Osteocyte (in vitro differentiated cells): Measurements from ENCODE around the gene TRIM26. TPM values are rescaled to one million over a fixed set of nuclear protein-coding genes. Genes with fewer than 3 reads are reported as not detected.

Experiments used
- DNase-seq: peaks from one replicate; pipeline ENCODE4 v3.0.0; 2021; ENCODE audit warnings: mixed read lengths; ENCODE audit not compliant: unreplicated experiment; ENCODE audit errors: extremely low spot score
- H3K27ac Mint-ChIP-seq: one replicate; pipeline ENCODE4 v1.8.0; 2021; ENCODE audit warnings: mild to moderate bottlenecking, mixed read lengths; ENCODE audit not compliant: unreplicated experiment
- H3K27me3 Mint-ChIP-seq: one replicate; pipeline ENCODE4 v1.8.0; 2021; ENCODE audit warnings: mixed read lengths; ENCODE audit not compliant: unreplicated experiment
- H3K36me3 Mint-ChIP-seq: one replicate; pipeline ENCODE4 v1.8.0; 2021; ENCODE audit warnings: mixed read lengths; ENCODE audit not compliant: unreplicated experiment
- H3K4me1 Mint-ChIP-seq: one replicate; pipeline ENCODE4 v1.8.0; 2021; ENCODE audit warnings: mixed read lengths; ENCODE audit not compliant: unreplicated experiment
- H3K4me3 Mint-ChIP-seq: one replicate; pipeline ENCODE4 v1.8.0; 2021; ENCODE audit warnings: mild to moderate bottlenecking, moderate library complexity, mixed read lengths; ENCODE audit not compliant: unreplicated experiment
- H3K9me3 Mint-ChIP-seq: one replicate; pipeline ENCODE4 v1.8.0; 2021; ENCODE audit warnings: mixed read lengths; ENCODE audit not compliant: unreplicated experiment
- CTCF ChIP-seq: fragments of 200-600 bp; sonication (generic); IDR thresholded peaks from 2 replicates; pipeline ENCODE4 v1.5.0; 2021; ENCODE audit warnings: antibody characterized with exemption, mild to moderate bottlenecking, moderate library complexity
- total RNA-seq: library from RNA; stranded (reverse); gene quantifications from 2 replicates; pipeline ENCODE4 v1.2.1, GENCODE V29; 2021

TRIM26 gene
- total RNA-seq, 1 donor from 2014 or later: 41.8 TPM

- no peak for TF ChIP-seq CTCF
- H3K27me3 Mint-ChIP-seq: peaks cover 13% of the 10 kb centered on the region
- H3K4me3 Mint-ChIP-seq: no peak within 1 kb of the TSS
- peaks cover 10% of the 10 kb centered on the region for H3K4me1 Mint-ChIP-seq
- H3K9me3 Mint-ChIP-seq: no peaks in the 10 kb centered on the region
- H3K36me3 Mint-ChIP-seq: no peaks in the 10 kb centered on the region
- H3K27ac Mint-ChIP-seq: no peak within 1 kb of the TSS
- DNase-seq: no peak
These were observed 52.2 kb downstream of the TRIM26 start, which contains the start of gene TRIM10 for GRCh38 chr6:30160785-30161531. TRIM10 (minus strand) TSS chr6:30161211; CDS start chr6:30160858, 353 bp downstream.

DNA sequence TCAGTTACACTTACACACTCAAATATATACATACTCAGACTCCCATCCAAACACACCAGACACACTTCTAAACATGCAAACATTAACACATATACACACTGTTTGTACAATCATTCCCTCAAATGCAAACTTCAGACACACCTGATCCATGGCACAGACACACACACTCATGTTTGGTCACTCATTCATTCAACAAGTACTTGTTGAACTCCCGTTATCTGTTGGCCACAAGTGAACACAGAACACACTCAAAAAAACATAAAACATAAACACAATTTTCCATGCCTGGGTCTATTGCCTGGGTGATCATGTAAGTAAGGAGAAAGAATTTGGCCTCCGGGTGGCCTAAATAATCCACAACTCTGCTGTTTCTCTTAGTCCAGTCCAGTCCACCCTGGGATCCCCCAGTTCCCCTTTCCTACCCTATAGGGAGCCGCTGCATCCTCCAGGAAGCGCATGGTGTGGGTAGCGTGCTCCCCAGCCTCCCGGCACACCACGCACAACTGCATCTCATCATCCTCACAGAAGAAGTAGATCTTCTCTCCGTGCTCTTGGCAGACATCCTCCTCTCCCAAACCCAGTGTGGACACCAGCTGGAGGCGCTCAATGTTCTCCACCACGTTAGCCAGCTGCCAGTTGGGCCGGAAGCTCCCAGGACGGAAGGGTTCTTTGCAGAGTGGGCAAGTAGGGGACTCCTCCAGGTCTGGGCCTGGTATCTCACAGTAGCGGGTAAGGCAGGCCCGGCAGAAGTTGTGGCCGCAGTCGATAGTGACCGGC lies 53.0 kb downstream of the TRIM26 start:
- H3K27me3 Mint-ChIP-seq: peaks cover 7% of the 10 kb centered on the region
- H3K4me3 Mint-ChIP-seq: no peak overlapping the region
- H3K27ac Mint-ChIP-seq: no peak overlapping the region

DNA sequence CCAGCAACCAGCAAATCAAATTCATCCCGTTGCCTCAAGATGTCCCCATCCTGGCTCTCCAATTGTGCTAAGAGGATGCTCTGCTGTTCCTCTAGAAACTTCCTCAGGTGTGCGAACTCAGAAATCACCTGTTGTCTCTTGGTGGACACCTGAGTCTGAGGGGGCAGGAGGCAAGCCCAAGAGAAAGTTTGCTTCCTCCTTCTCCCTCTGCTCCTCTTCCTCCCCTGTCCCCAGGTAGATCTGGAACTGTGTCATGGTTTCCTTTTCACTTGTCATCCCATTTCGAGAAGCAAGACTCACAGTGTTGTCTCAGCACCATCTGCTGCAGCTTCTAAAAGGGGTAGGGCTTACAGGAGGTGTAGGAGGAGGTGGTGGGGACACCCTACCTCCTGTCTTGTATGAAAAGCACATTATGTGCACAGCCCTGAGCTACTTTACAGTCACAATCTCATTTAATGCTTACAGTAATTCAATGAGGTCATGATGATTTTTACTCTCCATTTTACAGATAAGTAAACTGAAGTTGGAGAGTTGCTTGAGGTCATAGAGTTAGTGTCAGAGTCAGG lies 54.6 kb downstream of the TRIM26 start:
- no peak for TF ChIP-seq CTCF
- H3K27me3 Mint-ChIP-seq: no peaks in the 10 kb centered on the region
- H3K36me3 Mint-ChIP-seq: no peaks in the 10 kb centered on the region
- no peak overlapping the region for H3K27ac Mint-ChIP-seq
- H3K9me3 Mint-ChIP-seq: no peaks in the 10 kb centered on the region
- H3K4me3 Mint-ChIP-seq: no peak overlapping the region
- peaks cover 30% of the 10 kb centered on the region for H3K4me1 Mint-ChIP-seq
- DNase-seq: no peak

More for the DNA sequence above, 53.0 kb downstream of the TRIM26 start:
- Mint-ChIP-seq H3K9me3 (no peaks in the 10 kb centered on the region), H3K4me1 (peaks cover 18% of the 10 kb centered on the region), H3K36me3 (no peaks in the 10 kb centered on the region)
- DNase-seq: no peak
- no peak for TF ChIP-seq CTCF

DNA sequence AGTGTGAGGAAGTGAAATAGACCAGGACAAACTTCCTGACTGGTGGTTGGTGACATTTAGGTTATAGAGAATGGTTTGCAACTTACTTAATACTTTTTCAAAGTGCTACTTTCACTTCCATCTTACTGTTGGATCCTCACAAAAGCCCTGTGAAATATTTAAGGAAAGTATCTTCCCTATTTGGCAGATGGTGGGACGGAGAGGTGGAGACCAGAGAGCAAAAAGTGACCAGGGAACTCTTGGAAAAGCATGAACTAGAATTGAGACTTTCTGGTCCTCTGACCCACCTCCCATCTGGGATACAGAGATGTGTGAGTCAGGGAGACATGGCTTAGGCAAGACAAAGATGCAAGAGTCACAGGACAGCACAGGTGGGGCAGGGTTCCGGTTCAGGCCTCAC lies 55.2 kb downstream of the TRIM26 start:
- TF ChIP-seq CTCF: no peak
- Mint-ChIP-seq H3K4me3 (no peak overlapping the region), H3K36me3 (no peaks in the 10 kb centered on the region), H3K27ac (no peak overlapping the region), H3K27me3 (no peaks in the 10 kb centered on the region), H3K4me1 (peaks cover 33% of the 10 kb centered on the region), H3K9me3 (no peaks in the 10 kb centered on the region)
- no peak for DNase-seq

DNA sequence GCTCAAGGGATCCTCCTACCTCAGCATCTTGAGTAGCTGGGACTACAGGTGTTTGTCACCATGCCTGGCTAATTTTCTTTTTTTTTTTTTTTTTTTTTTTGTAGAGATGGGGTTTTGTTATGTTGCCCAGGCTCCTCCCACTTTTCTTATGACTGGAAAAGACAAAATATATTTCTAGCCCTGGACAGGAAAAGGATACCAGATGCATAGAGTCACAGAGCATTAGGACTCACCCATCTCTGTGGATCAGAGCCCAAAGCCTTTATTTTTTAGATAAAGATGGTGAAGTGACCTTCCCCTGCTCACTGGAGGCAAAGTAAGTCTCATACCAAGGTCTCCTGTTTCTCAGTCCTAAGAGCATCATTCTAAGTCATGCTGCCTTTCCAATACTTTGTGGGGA lies 55.6 kb downstream of the TRIM26 start:
- Mint-ChIP-seq H3K9me3 (no peaks in the 10 kb centered on the region), H3K4me1 (peaks cover 33% of the 10 kb centered on the region), H3K4me3 (no peak overlapping the region), H3K36me3 (no peaks in the 10 kb centered on the region), H3K27ac (no peak overlapping the region), H3K27me3 (no peaks in the 10 kb centered on the region)
- DNase-seq: no peak
- no peak for TF ChIP-seq CTCF
